H54 (cell line): ENCODE measurements around the gene AKR1B15.
"Not testable (repeated sequence)": the region's sequence is repeated elsewhere in the genome, so short reads cannot be mapped to it uniquely, and the experiment has no call there.

ENCODE experiments used
- DNase-seq: peaks from one replicate; pipeline ENCODE4 v3.0.0; 2011; ENCODE audit warnings: low spot score, mixed read lengths; ENCODE audit not compliant: insufficient read length
- FAIRE-seq: peaks from 3 replicates; lab custom pipeline; 2011; peaks lifted over from hg19 to GRCh38; lab: Jason Lieb, UNC
- POLR2A ChIP-seq: IDR thresholded peaks from 2 replicates; pipeline ENCODE4 v1.6.1; 2011; ENCODE audit warnings: low read depth, mild to moderate bottlenecking, low read length

Gene AKR1B15

GRCh38 chr7:134522601-134523000 is 26.3 kb upstream of the AKR1B15 start:
- FAIRE-seq, result no peak
- no peak for TF ChIP-seq POLR2A

GRCh38 chr7:134525449-134525848 is 23.5 kb upstream of the AKR1B15 start:
- FAIRE-seq, DNase-seq: not testable (repeated sequence)

More at GRCh38 chr7:134522601-134523000, 26.3 kb upstream of the AKR1B15 start:
- no peak for DNase-seq

GRCh38 chr7:134526552-134527248 is 22.2 kb upstream of the AKR1B15 start:
- not testable (repeated sequence) for DNase-seq, FAIRE-seq

GRCh38 chr7:134527979-134528371 is 20.9 kb upstream of the AKR1B15 start:
- no peak for DNase-seq
- FAIRE-seq, result no peak
- TF ChIP-seq POLR2A, result no peak

- no peak for DNase-seq
- FAIRE-seq, result no peak
- no peak for TF ChIP-seq POLR2A
Observed at GRCh38 chr7:134528749-134529148, 20.2 kb upstream of the AKR1B15 start.

- FAIRE-seq, result no peak
- DNase-seq, result no peak
- TF ChIP-seq POLR2A, result no peak
Observed at GRCh38 chr7:134530460-134530859, 18.4 kb upstream of the AKR1B15 start.

GRCh38 chr7:134532180-134532953 is 16.5 kb upstream of the AKR1B15 start:
- no peak for DNase-seq
- no peak for FAIRE-seq

GRCh38 chr7:134532954-134533218 is 16.0 kb upstream of the AKR1B15 start:
- no peak for FAIRE-seq
- no peak for TF ChIP-seq POLR2A
- no peak for DNase-seq

More at GRCh38 chr7:134532180-134532953, 16.5 kb upstream of the AKR1B15 start:
- TF ChIP-seq POLR2A, result no peak

GRCh38 chr7:134533288-134533771 is 15.6 kb upstream of the AKR1B15 start:
- DNase-seq (no peak), FAIRE-seq (no peak)
- TF ChIP-seq POLR2A, result no peak

- no peak for TF ChIP-seq POLR2A
- DNase-seq, result no peak
- FAIRE-seq, result no peak
Observed at GRCh38 chr7:134534633-134535032, 14.3 kb upstream of the AKR1B15 start.

- no peak for TF ChIP-seq POLR2A
- DNase-seq (no peak), FAIRE-seq (no peak)
Observed at GRCh38 chr7:134535272-134535918, 13.5 kb upstream of the AKR1B15 start.

GRCh38 chr7:134535919-134536299 is 13.0 kb upstream of the AKR1B15 start:
- FAIRE-seq (no peak), DNase-seq (no peak)
- no peak for TF ChIP-seq POLR2A

GRCh38 chr7:134536558-134536957 is 12.4 kb upstream of the AKR1B15 start:
- not testable (repeated sequence) for DNase-seq, FAIRE-seq

GRCh38 chr7:134537273-134537781 is 11.6 kb upstream of the AKR1B15 start:
- not testable (repeated sequence) for DNase-seq, FAIRE-seq
